GM23248 (cell line): Measurements from ENCODE around the gene SLC8B1.

ENCODE experiments used
- EZH2 ChIP-seq: fragments of 200-600 bp; sonication (generic); IDR thresholded peaks from 2 replicates; pipeline ENCODE4 v1.6.1; 2018; ENCODE audit warnings: antibody characterized with exemption, mild to moderate bottlenecking; ENCODE audit not compliant: insufficient read depth, poor library complexity, severe bottlenecking
- EZH2phosphoT487 ChIP-seq: fragments of 200-600 bp; sonication (generic); IDR thresholded peaks from 2 replicates; pipeline ENCODE4 v1.6.1; 2018; ENCODE audit warnings: antibody characterized with exemption, moderate library complexity, mild to moderate bottlenecking, low read depth; ENCODE audit not compliant: insufficient read depth

DNA sequence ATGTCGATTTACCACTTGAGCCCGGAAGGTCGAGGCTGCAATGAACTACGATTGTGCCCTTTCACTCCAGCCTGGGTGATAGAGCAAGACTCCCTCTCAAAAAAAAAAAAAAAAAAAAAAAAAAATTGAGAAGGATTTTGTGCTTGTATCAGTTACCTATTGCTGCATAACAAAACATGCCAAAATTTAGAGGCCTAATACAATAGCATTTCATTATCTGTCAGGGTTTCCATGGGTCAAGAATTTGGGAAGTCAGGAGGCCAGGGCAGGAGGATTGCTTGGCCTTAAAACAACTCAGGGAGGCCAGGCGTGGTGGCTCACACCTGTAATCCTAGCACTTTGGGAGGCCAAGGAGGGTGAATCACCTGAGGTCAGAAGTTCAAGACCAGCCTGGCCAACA, 4.6 kb upstream of the SLC8B1 start:
- TF ChIP-seq EZH2: no peak
- no peak for TF ChIP-seq EZH2phosphoT487
